KBM-7 (cell line): ENCODE results near the gene TSC22D1.
A peak's percentile ranks its signal among the peaks of the same experiment; 100 is the strongest.

ENCODE experiments used
- DNase-seq: peaks from one replicate; pipeline ENCODE4 v3.0.0-alpha.2; 2015
- in situ Hi-C: fragments of 300-500 bp; cut with MboI; formaldehyde crosslinking; loops from 2 replicates; pipeline ENCODE4 v1.14.3; 2020; ENCODE audit warnings: low sequenced_read_pairs, low pct_unique_long_range_greater_than_20kb, mixed read lengths

The TSC22D1 gene

GRCh38 chr13:44400736-44401135 lies 175.4 kb downstream of the TSC22D1 start:
- in situ Hi-C loops = no loop called here
- no peak for DNase-seq

GRCh38 chr13:44399074-44399473 lies 177.1 kb downstream of the TSC22D1 start:
- DNase-seq = no peak
- in situ Hi-C loops = no loop called here

- DNase-seq = no peak
- in situ Hi-C loops = no loop called here
Measured at GRCh38 chr13:44398606-44399005, 177.5 kb downstream of the TSC22D1 start.

GRCh38 chr13:44397766-44398223 lies 178.3 kb downstream of the TSC22D1 start:
- DNase-seq = no peak
- in situ Hi-C loops = no loop called here

- DNase-seq = no peak
- in situ Hi-C loops = no loop called here
Measured at GRCh38 chr13:44396701-44397580, 179.2 kb downstream of the TSC22D1 start.

GRCh38 chr13:44395976-44396694 lies 180.0 kb downstream of the TSC22D1 start:
- no peak for DNase-seq
- in situ Hi-C loops = no loop called here

GRCh38 chr13:44394658-44395057 lies 181.5 kb downstream of the TSC22D1 start:
- in situ Hi-C loops = no loop called here

GRCh38 chr13:44393391-44393790 lies 182.7 kb downstream of the TSC22D1 start:
- in situ Hi-C loops = no loop called here
- peak; percentile 63 for DNase-seq

More at GRCh38 chr13:44394658-44395057, 181.5 kb downstream of the TSC22D1 start:
- DNase-seq = no peak

- in situ Hi-C loops = no loop called here
- no peak for DNase-seq
Measured at GRCh38 chr13:44389876-44390275, 186.3 kb downstream of the TSC22D1 start.

- DNase-seq = no peak
- in situ Hi-C loops = no loop called here
Measured at GRCh38 chr13:44389060-44389666, 187.0 kb downstream of the TSC22D1 start.

GRCh38 chr13:44388427-44389059 lies 187.6 kb downstream of the TSC22D1 start:
- DNase-seq = no peak
- in situ Hi-C loops = no loop called here

GRCh38 chr13:44386913-44387556 lies 189.1 kb downstream of the TSC22D1 start:
- in situ Hi-C loops = no loop called here
- DNase-seq = no peak

GRCh38 chr13:44385847-44386246 lies 190.3 kb downstream of the TSC22D1 start:
- in situ Hi-C loops = no loop called here
- DNase-seq = no peak

- no peak for DNase-seq
- in situ Hi-C loops = no loop called here
Measured at GRCh38 chr13:44385401-44385800, 190.7 kb downstream of the TSC22D1 start.

- in situ Hi-C loops = no loop called here
- DNase-seq = no peak
Measured at GRCh38 chr13:44384778-44385177, 191.4 kb downstream of the TSC22D1 start.

- in situ Hi-C loops = no loop called here
- no peak for DNase-seq
Measured at GRCh38 chr13:44383945-44384344, 192.2 kb downstream of the TSC22D1 start.

GRCh38 chr13:44382635-44383145 lies 193.4 kb downstream of the TSC22D1 start:
- in situ Hi-C loops = no loop called here
- peak; percentile 16 for DNase-seq
